Skeletal muscle tissue (tissue), 4 donors: ENCODE results near the gene NDUFS1. TPM values are rescaled to one million over a fixed set of nuclear protein-coding genes. Genes with fewer than 3 reads are reported as not detected.
"Not testable (repeated sequence)": the region's sequence is repeated elsewhere in the genome, so short reads cannot be mapped to it uniquely, and the experiment has no call there.

Experiments
- H3K27ac ChIP-seq: one replicate; pipeline ENCODE4 v1.7.0; 2013; ENCODE audit warnings: mild to moderate bottlenecking, low read depth, low read length, inconsistent platforms
- H3K27me3 ChIP-seq, 3 donors: one replicate each; pipeline ENCODE4 v1.7.0; 2013; ENCODE audit warnings: low read length in 3 of 3; ENCODE audit not compliant: control insufficient read depth in 3 of 3, insufficient read depth in 3 of 3
- H3K36me3 ChIP-seq, 3 donors: one replicate each; pipeline ENCODE4 v1.7.0; 2013; ENCODE audit warnings: low read length in 3 of 3; ENCODE audit not compliant: control insufficient read depth in 3 of 3, insufficient read depth in 3 of 3
- H3K4me1 ChIP-seq, 3 donors: one replicate each; pipeline ENCODE4 v1.7.0; 2013; ENCODE audit warnings: low read length in 3 of 3, mild to moderate bottlenecking in 3 of 3; ENCODE audit not compliant: control insufficient read depth in 3 of 3, insufficient read depth in 3 of 3
- H3K4me3 ChIP-seq, 3 donors: one replicate each; pipeline ENCODE4 v1.7.0; 2013; ENCODE audit warnings: low read length in 3 of 3
- H3K9ac ChIP-seq, 3 donors: one replicate each; pipeline ENCODE4 v1.7.0; 2013; ENCODE audit warnings: low read length in 3 of 3, mild to moderate bottlenecking in 3 of 3, moderate library complexity in 2 of 3, low read depth in 1 of 3
- H3K9me3 ChIP-seq, 3 donors: one replicate each; pipeline ENCODE4 v1.7.0; 2013; ENCODE audit warnings: low read length in 3 of 3; ENCODE audit not compliant: control insufficient read depth in 3 of 3
- total RNA-seq: library from RNA; depleted of rRNA; stranded (reverse); fragments of >200 nt; gene quantifications from one replicate; pipeline ENCODE4 v1.2.3, GENCODE V29; 2014
- donor health status: Osteomylitis.

The NDUFS1 gene
- total RNA-seq, 1 donor from 2014 or later, result 93.9 TPM

DNA sequence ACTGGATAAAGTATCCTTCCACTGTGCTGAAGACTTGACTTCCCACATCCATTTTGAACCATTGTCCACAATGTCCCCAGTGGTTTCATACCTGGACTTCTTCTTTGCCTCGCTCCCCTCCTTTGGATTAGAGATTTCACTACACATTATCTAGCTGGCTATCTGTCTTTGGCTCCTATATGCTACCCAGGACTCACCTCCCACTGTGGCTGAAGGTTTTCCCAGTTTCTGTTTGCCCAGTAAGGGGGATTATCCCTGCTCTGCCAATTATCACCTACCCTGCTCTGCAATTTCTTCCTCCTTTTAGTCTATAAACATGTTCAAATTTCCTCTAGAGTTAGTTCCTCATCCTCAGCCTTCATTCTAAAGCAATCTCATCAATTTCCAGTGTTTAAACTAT is 9.1 kb downstream of the NDUFS1 start:
- no peak overlapping the region for H3K9ac ChIP-seq
- H3K9me3 ChIP-seq, result no peaks in the 10 kb centered on the region
- no peak overlapping the region for H3K27ac ChIP-seq
- peaks cover 0 to 5% (median 4%) of the 10 kb centered on the region in 3 donors for H3K4me1 ChIP-seq
- peaks cover 20 to 59% (median 50%) of the 10 kb centered on the region in 3 donors for H3K36me3 ChIP-seq
- H3K4me3 ChIP-seq, result no peak overlapping the region
- H3K27me3 ChIP-seq, result no peaks in the 10 kb centered on the region

DNA sequence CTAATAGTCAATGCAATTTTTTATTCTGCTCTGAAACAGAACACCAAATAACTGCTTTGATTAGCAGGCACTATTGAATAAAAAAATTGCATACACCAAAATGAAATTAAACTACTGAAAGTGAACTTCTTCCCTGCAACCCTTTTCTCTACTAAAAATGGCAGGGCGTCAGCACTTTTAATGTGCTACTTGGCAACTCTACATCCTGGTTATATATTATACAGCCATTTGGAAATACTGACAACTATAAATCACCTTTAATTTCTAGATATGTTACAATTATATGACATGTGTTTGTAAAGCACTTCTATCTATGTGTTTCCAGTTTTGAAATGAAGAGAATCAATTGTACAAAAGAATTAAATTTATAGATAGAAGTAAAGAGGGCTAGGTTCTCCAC is 9.9 kb downstream of the NDUFS1 start:
- no peak overlapping the region for H3K27ac ChIP-seq
- H3K27me3 ChIP-seq, result no peaks in the 10 kb centered on the region
- H3K4me1 ChIP-seq, result peaks cover 0 to 4% (median 4%) of the 10 kb centered on the region in 3 donors
- H3K4me3 ChIP-seq, result no peak overlapping the region
- H3K9me3 ChIP-seq, result no peaks in the 10 kb centered on the region
- H3K9ac ChIP-seq, result no peak overlapping the region
- H3K36me3 ChIP-seq, result peaks cover 20 to 66% (median 53%) of the 10 kb centered on the region in 3 donors

DNA sequence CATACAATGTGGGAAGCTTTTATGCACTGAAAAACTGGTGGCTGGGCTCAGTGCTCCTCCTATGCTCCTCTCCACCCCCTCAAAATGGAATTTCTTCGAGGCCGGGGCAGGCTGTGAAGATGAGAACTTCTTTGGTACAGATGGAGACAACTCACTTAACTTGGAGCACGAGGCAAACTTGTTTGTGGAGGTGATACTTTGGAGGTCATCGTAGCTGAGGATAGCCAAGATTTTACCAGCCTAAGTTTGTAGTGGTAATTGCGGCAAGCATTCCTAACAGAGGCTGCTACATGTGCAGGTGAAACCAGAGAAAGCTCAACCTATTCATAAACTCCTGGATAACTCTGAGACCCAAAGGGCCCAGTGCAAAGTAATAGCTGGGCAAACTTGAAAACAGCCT is 13.6 kb downstream of the NDUFS1 start:
- H3K9me3 ChIP-seq, result no peaks in the 10 kb centered on the region
- no peaks in the 10 kb centered on the region for H3K27me3 ChIP-seq
- no peak overlapping the region for H3K27ac ChIP-seq
- no peak overlapping the region for H3K4me3 ChIP-seq
- H3K36me3 ChIP-seq, result peaks cover 38 to 84% (median 75%) of the 10 kb centered on the region in 3 donors
- H3K9ac ChIP-seq, result no peak overlapping the region
- no peaks in the 10 kb centered on the region for H3K4me1 ChIP-seq

DNA sequence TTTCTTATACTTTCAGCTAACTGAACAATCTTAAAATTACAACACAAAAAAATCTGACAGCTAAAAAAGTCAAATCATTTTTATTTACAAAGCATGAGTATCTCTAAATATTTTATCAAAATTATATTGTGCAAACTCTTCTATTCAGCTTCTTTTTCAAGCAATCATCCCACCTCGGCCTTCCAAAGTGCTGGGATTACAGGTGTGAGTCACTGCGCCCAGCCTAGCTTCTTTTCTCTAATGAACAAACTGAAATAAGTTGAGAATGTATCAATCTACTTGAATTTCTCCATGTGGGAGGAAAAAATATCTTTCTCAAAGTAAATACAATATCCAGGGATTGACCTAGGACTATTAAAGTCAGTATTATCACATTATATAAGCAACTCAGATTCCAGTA is 14.9 kb downstream of the NDUFS1 start:
- no peaks in the 10 kb centered on the region for H3K4me1 ChIP-seq
- H3K27me3 ChIP-seq, result no peaks in the 10 kb centered on the region
- no peak overlapping the region for H3K9ac ChIP-seq
- no peaks in the 10 kb centered on the region for H3K9me3 ChIP-seq
- peaks cover 45 to 79% (median 71%) of the 10 kb centered on the region in 3 donors for H3K36me3 ChIP-seq
- H3K4me3 ChIP-seq, result no peak overlapping the region
- H3K27ac ChIP-seq, result no peak overlapping the region

DNA sequence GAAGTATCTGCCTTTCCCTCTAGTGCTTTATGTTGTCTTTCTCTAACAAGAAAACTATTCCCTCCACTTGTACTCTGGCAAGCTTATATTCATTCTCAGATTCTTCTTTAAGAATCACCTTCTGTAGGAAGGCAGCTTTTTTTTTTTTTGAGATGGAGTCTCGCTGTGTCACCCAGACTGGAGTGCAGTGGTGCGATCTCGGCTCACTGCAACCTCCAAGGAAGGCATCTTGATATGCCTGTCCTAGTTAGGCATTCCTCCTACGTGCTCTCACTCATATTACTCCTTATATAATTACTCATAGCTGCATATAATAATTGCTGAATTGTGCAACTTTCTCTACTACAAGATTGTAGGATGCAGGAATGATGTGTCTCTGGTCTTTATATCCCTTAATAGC is 15.8 kb downstream of the NDUFS1 start:
- H3K36me3 ChIP-seq, result peaks cover 44 to 79% (median 70%) of the 10 kb centered on the region in 3 donors
- no peaks in the 10 kb centered on the region for H3K9me3 ChIP-seq
- no peak overlapping the region for H3K27ac ChIP-seq
- H3K9ac ChIP-seq, result no peak overlapping the region
- H3K4me1 ChIP-seq, result no peaks in the 10 kb centered on the region
- no peak overlapping the region for H3K4me3 ChIP-seq
- no peaks in the 10 kb centered on the region for H3K27me3 ChIP-seq

DNA sequence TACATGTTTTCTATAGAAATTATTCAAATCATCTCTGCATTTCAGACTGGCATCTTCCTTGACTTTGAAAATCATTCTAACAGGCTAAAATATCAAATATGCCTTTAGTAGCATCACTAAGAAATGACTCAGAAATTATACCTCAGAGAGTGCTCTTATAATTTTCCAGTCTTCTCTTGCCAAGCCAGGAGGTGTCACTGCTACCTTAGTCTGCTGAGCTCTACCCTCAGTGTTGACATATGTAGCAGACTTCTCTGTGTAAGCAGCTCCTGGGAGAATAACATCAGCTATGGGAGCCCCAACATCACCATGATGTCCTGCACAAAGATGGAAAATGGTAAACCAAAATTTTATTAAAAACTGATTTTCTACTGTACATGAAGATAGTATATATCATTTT is 31.6 kb downstream of the NDUFS1 start:
- Histone ChIP-seq H3K9ac (no peak overlapping the region), H3K36me3 (peaks cover 50 to 69% (median 61%) of the 10 kb centered on the region in 3 donors)

DNA sequence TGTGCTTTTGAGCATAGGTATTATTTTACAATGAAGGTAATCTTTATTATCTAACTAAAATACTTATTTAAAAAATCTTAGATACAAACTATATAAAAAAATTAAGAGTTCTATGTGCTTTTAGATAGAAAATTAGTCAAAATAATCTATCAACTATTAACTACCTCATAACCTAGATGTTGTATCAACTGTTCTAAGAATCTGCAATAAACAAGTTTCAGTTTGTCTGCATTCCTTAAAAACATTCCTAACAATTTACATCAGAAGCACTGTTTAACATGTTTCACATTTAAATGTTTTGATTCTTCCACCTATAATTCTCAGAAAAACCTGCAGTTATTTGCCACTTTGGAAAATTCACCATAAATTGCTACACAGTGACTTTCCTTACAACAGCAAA is 33.3 kb downstream of the NDUFS1 start:
- Histone ChIP-seq H3K4me1 (no peaks in the 10 kb centered on the region), H3K27me3 (no peaks in the 10 kb centered on the region), H3K27ac (no peak overlapping the region), H3K9me3 (no peaks in the 10 kb centered on the region), H3K4me3 (no peak overlapping the region), H3K36me3 (peaks cover 53 to 72% (median 72%) of the 10 kb centered on the region in 3 donors), H3K9ac (no peak overlapping the region)

More for the DNA sequence above, 31.6 kb downstream of the NDUFS1 start:
- no peak overlapping the region for H3K27ac ChIP-seq
- no peaks in the 10 kb centered on the region for H3K9me3 ChIP-seq
- no peaks in the 10 kb centered on the region for H3K27me3 ChIP-seq
- no peaks in the 10 kb centered on the region for H3K4me1 ChIP-seq
- no peak overlapping the region for H3K4me3 ChIP-seq

DNA sequence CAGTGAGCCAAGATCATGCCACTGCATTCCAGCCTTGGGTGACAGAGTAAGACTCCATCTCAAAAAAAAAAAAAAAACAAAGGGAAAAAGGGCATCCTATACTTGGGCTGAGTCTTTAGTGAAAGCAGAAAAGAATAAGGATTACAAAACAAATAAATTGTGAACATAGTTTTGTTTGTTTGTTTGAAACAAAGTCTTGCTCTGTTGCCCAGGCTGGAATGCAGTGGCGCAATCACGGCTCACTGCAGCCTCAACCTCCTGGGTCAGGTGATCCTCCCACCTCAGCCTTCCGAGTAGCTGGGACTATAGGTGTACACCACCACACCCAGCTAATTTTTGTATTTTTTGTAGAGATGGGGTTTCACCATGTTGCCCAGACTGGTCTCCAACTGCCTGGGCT is 36.7 kb downstream of the NDUFS1 start:
- H3K4me1 ChIP-seq, H3K9me3 ChIP-seq, H3K4me3 ChIP-seq, H3K27ac ChIP-seq, H3K9ac ChIP-seq, H3K27me3 ChIP-seq: not testable (repeated sequence)
- peaks cover 47 to 65% (median 61%) of the 10 kb centered on the region in 3 donors for H3K36me3 ChIP-seq

DNA sequence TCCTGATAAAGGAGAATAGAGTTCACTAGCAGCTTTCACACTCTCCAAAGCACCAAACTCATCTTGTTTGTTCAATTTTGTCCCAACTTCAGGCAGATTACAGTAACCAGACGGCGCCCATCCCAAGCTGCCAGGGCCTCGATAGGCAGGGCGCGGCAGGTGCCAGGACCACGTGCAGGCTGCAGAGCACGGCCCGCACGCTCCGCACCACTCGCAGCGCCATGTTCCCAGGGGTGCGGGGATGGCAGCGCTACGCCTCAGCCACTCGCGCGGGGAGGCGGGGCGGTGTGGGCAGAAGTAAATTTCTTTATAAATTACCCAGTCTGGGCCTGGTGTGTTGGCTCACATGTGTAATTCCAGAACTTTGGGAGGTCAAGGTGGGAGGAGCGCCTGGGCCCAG is 43.0 kb downstream of the NDUFS1 start:
- H3K9ac ChIP-seq, result no peak overlapping the region
- no peak overlapping the region for H3K27ac ChIP-seq
- no peaks in the 10 kb centered on the region for H3K4me1 ChIP-seq
- H3K9me3 ChIP-seq, result peaks cover 0 to 3% (median 0%) of the 10 kb centered on the region in 3 donors
- peaks cover 21 to 27% (median 27%) of the 10 kb centered on the region in 3 donors for H3K36me3 ChIP-seq
- H3K4me3 ChIP-seq, result no peak overlapping the region
- H3K27me3 ChIP-seq, result no peaks in the 10 kb centered on the region

DNA sequence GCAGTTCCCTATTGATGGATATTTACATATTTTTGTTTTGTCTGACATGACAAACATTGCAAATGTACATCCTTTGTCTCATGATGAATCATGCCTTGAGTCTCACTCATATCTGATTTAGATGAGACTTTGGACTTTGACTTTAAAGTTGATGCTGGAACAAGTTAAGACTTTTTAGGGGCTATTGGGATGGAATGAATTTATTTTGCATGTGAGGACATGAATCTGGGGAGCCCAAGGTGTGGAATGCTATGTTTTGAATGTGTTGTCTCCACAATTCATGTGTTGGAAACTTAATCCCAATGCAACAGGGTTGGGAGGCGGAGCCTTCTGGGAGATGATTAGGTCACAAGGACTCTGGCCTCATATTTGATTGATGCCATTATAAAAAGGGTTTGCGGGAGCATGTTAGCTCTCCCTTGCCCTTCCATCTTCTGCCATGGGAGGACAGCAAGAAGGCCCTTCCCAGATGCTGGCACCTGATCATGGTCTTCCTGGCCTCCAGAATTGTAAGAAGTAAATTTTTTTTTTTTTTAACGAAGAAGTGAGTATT is 44.1 kb downstream of the NDUFS1 start:
- H3K27me3 ChIP-seq, result no peaks in the 10 kb centered on the region
- peaks cover 0 to 3% (median 0%) of the 10 kb centered on the region in 3 donors for H3K9me3 ChIP-seq
- no peak overlapping the region for H3K27ac ChIP-seq
- no peak overlapping the region for H3K4me3 ChIP-seq
- H3K9ac ChIP-seq, result no peak overlapping the region
- no peaks in the 10 kb centered on the region for H3K4me1 ChIP-seq
- peaks cover 15 to 17% (median 17%) of the 10 kb centered on the region in 3 donors for H3K36me3 ChIP-seq
